Keratinocyte (primary cell): ENCODE data around the gene RAMP1.

Experiments
- CTCF ChIP-seq, 3 experiments: IDR thresholded peaks in 1 of 3; conservative IDR thresholded peaks in 1 of 3; optimal IDR thresholded peaks in 1 of 3; 2 replicates in 2 of 3; 3 replicates in 1 of 3; pipeline versions ENCODE3 to v1.5.1; 2011; ENCODE audit warnings: low read length in 3 of 3, mild to moderate bottlenecking in 3 of 3, moderate library complexity in 2 of 3, control low read depth in 1 of 3, inconsistent platforms in 1 of 3; ENCODE audit not compliant: insufficient read depth in 2 of 3; ENCODE audit errors: extremely low read depth in 1 of 3
- EZH2 ChIP-seq: IDR thresholded peaks from one replicate; pipeline ENCODE4 v1.6.1; 2012; ENCODE audit warnings: inconsistent platforms, mild to moderate bottlenecking, low read length, moderate library complexity

DNA sequence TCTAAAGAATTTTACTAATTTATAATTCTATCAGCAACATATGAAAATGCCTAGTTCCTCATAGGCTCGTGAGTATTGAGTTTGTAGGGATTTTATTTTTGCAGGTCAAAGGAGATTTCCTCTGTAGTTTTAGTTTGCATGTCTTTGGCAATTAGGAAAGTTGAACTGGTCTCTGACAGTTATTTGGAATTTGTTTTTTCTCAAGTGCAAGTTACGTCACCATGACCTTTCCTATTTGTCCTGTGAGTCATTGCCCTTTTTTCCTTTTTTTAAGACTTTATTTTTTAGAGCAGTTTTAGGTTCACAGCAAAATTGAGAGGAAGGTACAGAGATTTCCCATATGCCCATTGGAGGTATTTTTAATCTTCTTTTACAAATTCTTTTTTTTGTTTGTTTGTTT lies 29.0 kb downstream of the RAMP1 start:
- TF ChIP-seq CTCF (optimal IDR thresholded peaks at IDR 0.05 in 1 of 3, IDR thresholded peaks at IDR 0.05 in 1 of 3, conservative IDR thresholded peaks at IDR 0.05 in 1 of 3; ENCODE audit: extremely low read depth in 1 of 3, insufficient read depth in 2 of 3, low read length in 3 of 3) (no peak), EZH2 (no peak)
